ENCODE results near the gene EHHADH. TPM values are rescaled to one million over a fixed set of nuclear protein-coding genes. Genes with fewer than 3 reads are reported as not detected.

The EHHADH gene
- total and polyA plus RNA-seq, 2 donors (not counting 3 experiments of a cell fraction or from before 2014, with no cell fraction given), result 1.3 to 5.8 TPM

DNA sequence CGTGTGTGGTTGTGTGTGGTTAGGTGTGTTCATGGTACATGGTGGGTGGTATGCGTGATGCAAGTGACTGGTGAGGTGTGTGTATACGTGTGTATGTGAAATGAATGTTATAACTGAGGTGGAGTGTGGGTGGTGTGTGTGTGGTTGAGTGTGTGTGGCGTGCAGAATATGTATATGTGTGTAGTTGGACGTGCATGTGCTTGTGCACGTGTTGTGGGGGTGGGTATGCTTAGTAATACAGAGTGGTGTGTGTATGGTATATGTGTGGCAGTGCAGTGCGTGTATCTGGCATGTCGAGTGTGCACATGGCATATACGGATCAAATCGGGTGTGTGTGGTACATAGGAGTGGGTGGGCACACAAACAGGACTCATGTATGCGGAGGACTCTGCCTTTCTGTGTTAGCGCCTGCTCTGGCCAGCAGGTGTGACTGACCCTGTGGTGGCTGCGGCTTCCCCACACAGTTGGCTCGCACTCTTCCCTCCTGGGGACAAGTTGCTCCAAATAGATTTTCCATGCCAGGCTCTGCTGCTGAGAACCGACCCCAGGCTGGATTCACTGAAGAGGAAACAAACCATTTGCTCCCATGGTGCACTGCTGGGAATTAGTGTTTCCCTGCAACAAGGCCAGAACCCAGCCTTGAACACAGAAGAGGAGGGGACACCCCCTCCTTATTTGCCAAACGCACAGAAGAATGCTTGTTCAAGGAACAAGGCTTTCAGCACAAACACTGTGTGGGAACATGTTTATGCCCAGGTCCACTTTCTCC, 99.8 kb downstream of the EHHADH start:
- Histone ChIP-seq H3K4me2 (ENCODE audit: insufficient read depth, low read length) (no peak overlapping the region), H3K79me2 (ENCODE audit: control insufficient read depth, insufficient read depth, low read length) (no peaks in the 10 kb centered on the region), H2AFZ (ENCODE audit: low read depth, low read length) (no peak overlapping the region), H4K20me1 (replicated peaks; ENCODE audit: control insufficient read depth, extremely low read depth, insufficient read depth, low read length) (no peaks in the 10 kb centered on the region), H3K27ac (ENCODE audit: insufficient read depth, low read depth, low read length) (no peak overlapping the region), H3K4me1 (ENCODE audit: control insufficient read depth, extremely low read depth, insufficient read depth, low read length) (peaks cover 7% of the 10 kb centered on the region), H3K36me3 (ENCODE audit: control insufficient read depth in 2 of 2, extremely low read depth in 1 of 2, insufficient read depth in 2 of 2, low read length in 2 of 2) (no peaks in the 10 kb centered on the region), H3K9me1 (replicated peaks; ENCODE audit: control insufficient read depth, extremely low read depth, insufficient read depth, low read length) (no peaks in the 10 kb centered on the region), H3K9ac (replicated peaks; ENCODE audit: extremely low read depth, insufficient read depth, low read length) (no peak overlapping the region), H3K27me3 (ENCODE audit: control insufficient read depth in 2 of 2, insufficient read depth in 2 of 2, low read length in 2 of 2) (peaks cover 44 to 53% of the 10 kb centered on the region in 2 experiments), H3K4me3 (replicated peaks in 1 of 3; ENCODE audit: insufficient read depth in 1 of 3, low read depth in 1 of 3, low read length in 3 of 3) (no peak overlapping the region), H3K9me3 (replicated peaks; ENCODE audit: control insufficient read depth, insufficient read depth, low read length) (no peaks in the 10 kb centered on the region)
- CTCF ChIA-PET, result interaction anchor here (0.6 to 0.7 kb wide), 2 partner anchors 25 to 163 kb away, joined by 4 read pairs; no protein-coding TSS in a partner anchor
- POLR2A ChIA-PET, result no interaction called here
- FAIRE-seq (no peak), DNase-seq (ENCODE audit: low read depth, low spot score) (no peak)
- dilution Hi-C loops (cut with MboI; ENCODE audit: extremely low pct_ligation_motif_present, low sequenced_read_pairs) (no loop called here), intact Hi-C loops (cut with micrococcal nuclease) (loop anchor here (5.0 kb wide), 1 partner anchor 107 kb away; no protein-coding TSS in a partner anchor)
- BruUV-seq (replicated peaks), result no TSS peak
- TF ChIP-seq EZH2 (IDR thresholded peaks at IDR 0.05; ENCODE audit: borderline replicate concordance, low read depth, low read length, severe bottlenecking) (no peak), MYC (IDR thresholded peaks at IDR 0.05; ENCODE audit: low read depth, low read length) (no peak), FOS (IDR thresholded peaks at IDR 0.05; ENCODE audit: borderline replicate concordance, insufficient read depth, low read length) (no peak), GATA2 (IDR thresholded peaks at IDR 0.05; ENCODE audit: insufficient read depth, insufficient read length, low read depth, low read length) (no peak), POLR2AphosphoS5 (IDR thresholded peaks at IDR 0.05; ENCODE audit: insufficient read depth, low read depth, low read length) (no peak), JUN (IDR thresholded peaks at IDR 0.05; ENCODE audit: borderline replicate concordance, insufficient read depth, insufficient read length, low read depth) (no peak), POLR2A (IDR thresholded peaks at IDR 0.05; ENCODE audit: low read depth, low read length) (no peak)
- TF ChIP-seq, protein P1, sequence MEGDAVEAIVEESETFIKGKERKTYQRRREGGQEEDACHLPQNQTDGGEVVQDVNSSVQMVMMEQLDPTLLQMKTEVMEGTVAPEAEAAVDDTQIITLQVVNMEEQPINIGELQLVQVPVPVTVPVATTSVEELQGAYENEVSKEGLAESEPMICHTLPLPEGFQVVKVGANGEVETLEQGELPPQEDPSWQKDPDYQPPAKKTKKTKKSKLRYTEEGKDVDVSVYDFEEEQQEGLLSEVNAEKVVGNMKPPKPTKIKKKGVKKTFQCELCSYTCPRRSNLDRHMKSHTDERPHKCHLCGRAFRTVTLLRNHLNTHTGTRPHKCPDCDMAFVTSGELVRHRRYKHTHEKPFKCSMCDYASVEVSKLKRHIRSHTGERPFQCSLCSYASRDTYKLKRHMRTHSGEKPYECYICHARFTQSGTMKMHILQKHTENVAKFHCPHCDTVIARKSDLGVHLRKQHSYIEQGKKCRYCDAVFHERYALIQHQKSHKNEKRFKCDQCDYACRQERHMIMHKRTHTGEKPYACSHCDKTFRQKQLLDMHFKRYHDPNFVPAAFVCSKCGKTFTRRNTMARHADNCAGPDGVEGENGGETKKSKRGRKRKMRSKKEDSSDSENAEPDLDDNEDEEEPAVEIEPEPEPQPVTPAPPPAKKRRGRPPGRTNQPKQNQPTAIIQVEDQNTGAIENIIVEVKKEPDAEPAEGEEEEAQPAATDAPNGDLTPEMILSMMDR (IDR thresholded peaks at IDR 0.05; ENCODE audit: extremely low read depth in 1 of 2, insufficient read depth in 1 of 2, low read depth in 1 of 2, low read length in 2 of 2), result no peak
- TF ChIP-seq, protein P2, sequence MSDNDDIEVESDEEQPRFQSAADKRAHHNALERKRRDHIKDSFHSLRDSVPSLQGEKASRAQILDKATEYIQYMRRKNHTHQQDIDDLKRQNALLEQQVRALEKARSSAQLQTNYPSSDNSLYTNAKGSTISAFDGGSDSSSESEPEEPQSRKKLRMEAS (IDR thresholded peaks at IDR 0.05; ENCODE audit: insufficient read depth, insufficient read length), result no peak

Data from endothelial cell of umbilical vein (primary cell).